ENCODE results near the gene NT5DC2.

The NT5DC2 gene

GRCh38 chr3:52488746-52489145, 44.9 kb downstream of the NT5DC2 start:
- DNase-seq (ENCODE audit: low read depth in 2 of 2): no peak

GRCh38 chr3:52487788-52488691, 45.6 kb downstream of the NT5DC2 start:
- no peak for DNase-seq (ENCODE audit: low read depth in 2 of 2)

DNA sequence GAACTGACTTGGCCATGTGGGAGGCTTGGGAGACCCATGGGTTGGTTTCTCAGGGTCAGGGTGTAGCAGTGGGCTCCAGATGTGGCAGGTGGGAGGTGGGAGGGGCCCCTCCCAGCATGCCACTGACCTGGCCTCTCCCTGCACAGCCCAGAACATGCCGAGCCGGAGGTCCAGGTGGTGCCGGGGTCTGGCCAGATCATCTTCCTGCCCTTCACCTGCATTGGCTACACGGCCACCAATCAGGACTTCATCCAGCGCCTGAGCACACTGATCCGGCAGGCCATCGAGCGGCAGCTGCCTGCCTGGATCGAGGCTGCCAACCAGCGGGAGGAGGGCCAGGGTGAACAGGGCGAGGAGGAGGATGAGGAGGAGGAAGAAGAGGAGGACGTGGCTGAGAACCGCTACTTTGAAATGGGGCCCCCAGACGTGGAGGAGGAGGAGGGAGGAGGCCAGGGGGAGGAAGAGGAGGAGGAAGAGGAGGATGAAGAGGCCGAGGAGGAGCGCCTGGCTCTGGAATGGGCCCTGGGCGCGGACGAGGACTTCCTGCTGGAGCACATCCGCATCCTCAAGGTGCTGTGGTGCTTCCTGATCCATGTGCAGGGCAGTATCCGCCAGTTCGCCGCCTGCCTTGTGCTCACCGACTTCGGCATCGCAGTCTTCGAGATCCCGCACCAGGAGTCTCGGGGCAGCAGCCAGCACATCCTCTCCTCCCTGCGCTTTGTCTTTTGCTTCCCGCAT, 46.4 kb downstream of the NT5DC2 start:
- no peak for DNase-seq (ENCODE audit: low read depth in 2 of 2)

DNA sequence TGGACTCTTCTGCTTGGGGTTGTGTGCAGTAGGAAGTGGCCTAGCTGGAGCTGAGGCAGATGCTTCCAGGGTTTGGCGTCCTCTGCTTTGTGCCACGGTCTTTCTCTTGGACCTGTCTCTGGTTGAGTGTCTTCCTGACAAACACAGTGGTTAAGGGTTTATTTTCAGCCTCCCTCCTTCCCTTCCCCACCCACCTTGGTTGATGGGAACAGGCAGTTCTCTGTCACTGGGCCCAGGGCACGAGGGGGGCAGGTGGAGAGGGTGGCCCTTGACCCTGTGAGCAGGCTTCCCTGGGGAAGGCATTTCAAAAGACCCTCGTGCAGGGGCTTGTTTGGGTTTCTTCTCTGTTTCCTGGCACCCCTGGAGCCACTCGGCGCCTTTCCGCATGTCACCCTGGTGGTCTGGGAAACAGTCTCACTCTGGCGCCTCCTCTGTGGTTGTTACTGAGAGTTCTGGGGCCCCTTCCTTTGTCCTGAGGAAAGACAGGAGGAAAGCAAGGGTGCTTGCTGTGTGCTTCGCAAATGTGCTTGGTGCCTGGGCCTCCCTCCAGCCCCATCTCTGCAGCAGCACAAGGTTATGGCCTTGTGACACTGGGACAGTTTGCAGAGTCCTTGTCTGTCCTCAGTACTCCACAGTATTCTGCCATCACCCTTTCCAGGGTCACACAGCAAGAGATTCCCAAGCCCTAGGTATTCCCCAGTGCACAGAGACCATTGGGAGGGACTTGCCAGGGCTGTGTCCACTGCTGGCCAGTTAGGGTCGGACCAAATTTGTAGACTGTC, 48.8 kb downstream of the NT5DC2 start:
- no peak for DNase-seq (ENCODE audit: low read depth in 2 of 2)

DNA sequence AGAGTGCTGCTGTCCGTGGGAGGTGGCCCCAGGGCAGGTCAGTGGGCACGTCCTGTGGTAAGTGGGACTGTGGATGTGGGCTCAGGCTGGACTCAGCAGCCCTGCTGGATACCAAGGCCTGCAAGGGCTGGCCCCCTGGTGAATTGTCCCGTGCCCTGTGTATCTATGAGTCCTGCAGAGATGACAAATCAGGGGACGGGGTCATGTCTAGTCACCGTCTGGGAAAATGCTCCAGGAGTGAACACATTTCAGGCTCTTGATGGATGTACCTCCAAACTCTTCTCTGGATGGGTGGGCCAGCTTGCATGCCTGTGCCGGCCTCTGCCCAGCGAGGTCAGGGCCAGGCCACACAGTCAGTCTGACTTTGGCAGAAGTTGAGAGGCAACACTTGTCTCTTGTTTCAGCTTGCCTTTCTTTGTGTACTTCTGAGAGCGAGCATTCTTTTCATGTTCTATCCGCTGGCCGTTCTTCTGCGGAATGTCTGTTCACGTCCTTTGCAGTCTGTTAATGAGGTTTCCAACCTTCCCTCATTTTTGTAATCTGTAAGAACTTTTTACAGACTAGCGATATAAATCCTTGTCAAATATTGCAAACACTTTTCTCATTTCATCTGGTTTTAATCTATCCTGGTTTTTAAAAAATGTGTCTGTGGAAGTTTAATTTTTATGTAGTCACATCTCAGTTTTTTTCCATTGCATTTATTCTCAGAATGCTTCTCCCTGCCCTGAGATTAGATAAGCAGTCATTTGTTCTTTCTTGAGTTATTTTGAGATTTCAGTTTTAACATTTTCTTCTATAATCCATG, 49.9 kb downstream of the NT5DC2 start:
- DNase-seq (ENCODE audit: low read depth in 2 of 2): no peak

GRCh38 chr3:52483081-52483480, 50.6 kb downstream of the NT5DC2 start:
- no peak for DNase-seq (ENCODE audit: low read depth in 2 of 2)

DNA sequence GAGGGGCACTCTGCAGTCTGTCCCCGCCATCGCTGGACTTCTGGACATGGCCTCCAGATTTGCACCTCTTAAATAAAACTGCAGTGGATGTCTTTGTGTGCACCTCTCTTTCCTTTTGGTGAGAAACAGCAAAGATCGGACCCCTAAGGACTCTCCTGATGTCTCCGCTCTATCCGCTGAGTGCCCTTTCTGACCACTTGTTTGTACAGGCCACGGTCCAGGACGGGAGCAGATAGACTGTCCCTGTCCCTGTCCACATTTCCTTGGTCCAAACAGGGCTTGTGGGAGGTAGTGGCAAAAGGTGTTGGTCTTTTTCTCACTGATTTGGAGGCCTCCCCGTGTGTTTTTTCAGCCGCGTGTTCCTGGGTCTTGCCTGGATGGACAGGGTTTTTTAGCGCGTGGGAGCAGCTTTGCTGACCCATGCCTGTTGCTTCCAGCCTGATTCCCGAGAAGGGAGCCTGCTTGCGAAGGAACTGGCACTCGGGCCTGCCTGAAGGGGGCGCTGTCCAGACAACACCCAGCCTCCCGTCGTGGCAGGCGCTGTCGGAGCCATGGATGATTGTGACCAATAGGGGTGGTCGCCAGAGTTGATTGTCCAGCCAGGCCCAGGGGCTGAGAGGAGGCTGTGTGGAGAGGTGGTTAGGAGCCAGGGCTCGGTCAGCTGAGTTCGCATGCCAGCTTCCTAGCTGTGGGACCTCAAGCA, 51.7 kb downstream of the NT5DC2 start:
- DNase-seq (ENCODE audit: low read depth in 2 of 2): no peak

DNA sequence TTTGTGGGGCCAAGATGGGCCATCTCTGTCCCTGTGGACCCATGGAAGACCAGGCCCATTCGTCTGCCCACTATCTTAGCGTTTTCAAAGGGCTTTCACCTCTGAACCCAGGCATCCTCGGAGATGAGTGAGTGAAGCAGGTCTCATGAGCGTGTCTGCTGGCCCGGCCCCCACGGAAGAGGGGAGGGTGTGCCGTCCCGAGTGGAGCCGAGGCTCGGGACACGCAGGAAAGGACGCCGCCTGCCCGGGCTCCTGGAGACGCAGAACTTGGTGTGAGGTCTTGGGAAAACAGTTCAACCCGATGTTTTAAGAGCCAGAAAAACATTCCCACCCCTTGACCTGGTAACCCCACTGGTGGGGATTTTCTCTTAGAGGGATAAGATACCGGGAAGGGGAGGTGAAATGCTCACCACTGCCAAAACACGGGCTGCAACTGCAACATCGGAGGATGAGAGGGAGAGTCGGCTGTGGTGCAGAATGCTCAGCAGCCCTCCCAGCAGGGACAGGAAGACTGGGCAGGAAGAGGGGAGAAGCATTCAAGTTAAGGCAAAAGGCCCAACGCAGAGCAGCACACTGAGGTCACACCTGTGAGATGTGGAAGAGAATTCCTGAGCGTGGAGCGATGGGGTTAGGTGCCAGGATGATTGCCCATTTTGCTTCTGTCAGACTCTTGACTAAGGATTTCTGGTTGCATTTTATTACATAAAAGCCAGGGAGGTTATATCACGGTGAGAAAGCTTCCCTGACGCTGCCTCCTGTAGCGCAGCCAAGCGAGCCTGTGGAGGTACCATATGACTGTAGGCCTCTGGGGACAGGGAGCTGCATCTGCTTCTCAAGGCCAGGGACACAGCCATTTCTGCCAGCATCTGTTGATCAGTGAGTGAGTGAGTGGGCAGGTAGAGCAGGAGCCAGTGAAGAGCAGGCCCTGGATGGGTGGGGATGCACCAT, 52.6 kb downstream of the NT5DC2 start:
- DNase-seq (ENCODE audit: low read depth in 2 of 2): no peak

DNA sequence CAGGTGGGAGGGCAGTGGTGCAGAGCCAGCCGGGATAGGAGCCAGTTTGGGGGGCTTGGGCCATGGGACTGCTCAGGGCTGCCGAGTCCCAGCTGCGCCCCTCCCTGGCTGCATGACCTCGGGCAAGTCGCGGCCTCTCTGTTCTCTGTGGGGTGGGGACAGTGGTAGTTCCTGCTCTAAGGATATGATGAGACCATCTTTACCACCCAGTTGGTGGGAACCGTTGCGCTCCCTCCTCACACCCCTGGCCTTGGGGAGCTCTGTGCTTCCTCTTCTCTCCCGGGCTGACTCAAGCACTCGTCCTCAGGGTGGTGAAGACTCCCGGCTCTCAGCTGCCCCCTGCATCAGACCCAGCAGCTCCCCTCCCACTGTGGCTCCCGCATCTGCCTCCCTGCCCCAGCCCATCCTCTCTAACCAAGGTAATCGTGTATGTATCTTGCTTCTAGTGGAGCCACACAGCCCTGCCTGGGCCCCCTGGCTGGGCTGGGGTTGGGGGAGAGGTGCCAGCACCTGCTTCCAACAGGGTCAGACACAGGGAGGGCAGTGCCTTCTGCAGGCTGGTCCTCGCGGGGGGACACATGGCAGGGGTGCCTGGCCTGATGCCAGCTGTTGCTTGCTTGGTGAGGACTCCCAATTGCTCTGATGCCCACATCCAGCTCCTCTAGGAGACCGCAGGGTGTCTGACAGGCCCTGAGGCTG, 53.6 kb downstream of the NT5DC2 start:
- DNase-seq (ENCODE audit: low read depth in 2 of 2): no peak

DNA sequence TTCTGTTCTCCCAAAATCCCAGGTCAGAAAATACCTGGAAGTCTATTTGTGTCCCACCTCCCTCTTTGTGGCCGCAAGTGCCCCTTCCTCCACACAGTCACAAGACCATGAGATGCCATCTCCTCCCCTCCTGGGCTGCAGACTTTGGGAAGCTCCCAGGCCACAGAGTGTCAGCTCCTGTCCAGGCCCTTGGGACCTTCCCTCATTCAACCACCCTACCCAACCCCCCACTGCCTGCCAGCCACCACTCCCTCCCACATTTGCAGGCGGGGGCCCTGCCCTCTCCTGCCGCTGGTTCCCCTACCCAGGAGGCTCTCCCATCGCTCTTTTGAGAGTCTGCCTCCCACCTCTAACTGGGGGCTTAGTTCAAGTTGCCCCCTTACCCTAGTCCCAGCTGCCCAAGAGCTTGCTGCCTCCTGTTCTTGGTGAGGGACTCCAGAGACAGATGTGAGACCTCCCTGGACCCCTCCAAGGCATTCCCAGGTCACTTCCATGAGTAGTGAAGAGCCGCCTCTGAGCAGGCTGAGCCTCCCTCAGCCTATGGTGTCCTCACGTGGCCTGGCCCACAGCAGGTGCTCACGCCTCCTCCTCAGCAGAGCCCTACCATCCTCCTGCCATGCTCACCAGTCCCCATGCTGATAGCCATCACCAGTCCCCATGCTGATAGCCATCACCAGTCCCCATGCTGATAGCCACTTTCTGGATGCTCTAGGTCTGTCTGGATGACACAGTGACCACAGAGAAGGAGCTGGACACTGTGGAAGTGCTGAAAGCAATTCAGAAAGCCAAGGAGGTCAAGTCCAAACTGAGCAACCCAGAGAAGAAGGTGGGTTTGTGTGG, 54.4 kb downstream of the NT5DC2 start:
- DNase-seq (ENCODE audit: low read depth in 2 of 2): no peak

DNA sequence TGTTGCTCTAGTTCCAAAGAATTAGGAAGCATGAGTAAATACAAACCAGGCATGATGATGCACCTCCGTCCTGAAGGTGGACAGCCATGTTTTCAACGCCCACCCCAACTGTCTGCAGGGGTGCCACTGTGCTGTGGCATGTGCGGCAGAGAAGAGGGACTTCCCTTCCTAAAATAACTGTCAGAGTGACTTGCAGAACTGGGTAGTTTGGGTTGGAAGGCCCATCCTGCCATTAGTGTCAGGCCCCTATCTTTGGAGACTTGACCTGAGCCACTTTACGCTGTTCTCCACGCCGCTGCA, 55.9 kb downstream of the NT5DC2 start:
- no peak for DNase-seq (ENCODE audit: low read depth in 2 of 2)

GRCh38 chr3:52477076-52477795, 56.4 kb downstream of the NT5DC2 start:
- no peak for DNase-seq (ENCODE audit: low read depth in 2 of 2)

Measured in stimulated activated CD8-positive, alpha-beta memory T cell treated with anti-CD3 and anti-CD28 coated beads, Interleukin-7, amount 100 ng/mL, for 4 hours (primary cell).